Esophagus muscularis mucosa (tissue), 4 donors: ENCODE results near the gene RPS3A. TPM values are rescaled to one million over a fixed set of nuclear protein-coding genes. Genes with fewer than 3 reads are reported as not detected.

Experiments
- DNase-seq: peaks from one replicate; pipeline ENCODE4 v3.0.0-alpha.2; 2017; ENCODE audit errors: extremely low spot score
- H3K27ac ChIP-seq, 4 donors: fragments of 200-600 bp; sonication (generic); replicated peaks in 1 of 4; 1 replicate in 3 of 4; 2 replicates in 1 of 4; pipeline ENCODE4 v1.5.1; 2016 to 2019; ENCODE audit warnings: mild to moderate bottlenecking in 1 of 4
- H3K27me3 ChIP-seq, 4 donors: fragments of 200-600 bp; sonication (generic); one replicate each; pipeline versions ENCODE4 v1.5.1 to v1.6.0; 2016 to 2019
- H3K36me3 ChIP-seq, 4 donors: fragments of 200-600 bp; sonication (generic); one replicate each; pipeline ENCODE4 v1.5.1; 2016 to 2019
- H3K4me1 ChIP-seq, 4 donors: fragments of 200-600 bp; sonication (generic); one replicate each; pipeline ENCODE4 v1.5.1; 2016 to 2019
- H3K4me3 ChIP-seq, 4 donors: fragments of 200-600 bp; sonication (generic); 1 replicate in 2 of 4; 2 replicates in 2 of 4; pipeline ENCODE4 v1.5.1; 2016 to 2019; ENCODE audit warnings: mild to moderate bottlenecking in 4 of 4, moderate library complexity in 1 of 4
- H3K9me3 ChIP-seq, 4 donors: fragments of 200-600 bp; sonication (generic); 1 replicate in 3 of 4; 2 replicates in 1 of 4; pipeline ENCODE4 v1.5.1; 2016 to 2019
- CTCF ChIP-seq, 3 experiments: fragments of 200-600 bp in 2 of 3; fragments of 450-650 bp in 1 of 3; sonication (generic) in 2 of 3; IDR thresholded peaks; one replicate each; pipeline ENCODE4 v1.5.1; 2017 to 2019; ENCODE audit warnings: antibody characterized with exemption in 3 of 3, mild to moderate bottlenecking in 2 of 3, moderate library complexity in 1 of 3
- EP300 ChIP-seq: sonication (generic); formaldehyde crosslinking; IDR thresholded peaks from one replicate; pipeline ENCODE4 v1.6.1; 2017; ENCODE audit warnings: antibody characterized with exemption
- POLR2A ChIP-seq: fragments of 450-650 bp; IDR thresholded peaks from one replicate; pipeline ENCODE4 v1.6.1; 2017; ENCODE audit warnings: antibody characterized with exemption, moderate library complexity, mild to moderate bottlenecking, low read depth
- POLR2AphosphoS5 ChIP-seq, 2 donors: sonication (generic); formaldehyde crosslinking; IDR thresholded peaks; one replicate each; pipeline ENCODE4 v1.6.1; 2017; ENCODE audit warnings: antibody characterized with exemption in 2 of 2
- WGBS: methylation state at CpG from one replicate; pipeline ENCODE4 v1.1.5; 2018; 5-methylcytosine and 5-hydroxymethylcytosine counted together
- intact Hi-C: fragments of 100-400 bp; cut with DNase I; formaldehyde crosslinking; loops from one replicate; pipeline ENCODE4 v1.15.1; 2023
- total RNA-seq, 4 donors: library from RNA; depleted of rRNA; stranded (reverse); fragments of >200 nt; gene quantifications; one replicate each; pipeline versions ENCODE4 v1.1.0 to v1.2.1, GENCODE V29; 2016

Gene RPS3A
- total RNA-seq, 4 donors from 2014 or later = 1,272 to 4,454 (median 2,978) TPM

GRCh38 chr4:151100531-151100930 lies 1.1 kb downstream of the RPS3A start:
- DNase-seq = no peak
- H3K36me3 ChIP-seq = peaks cover 32 to 52% (median 45%) of the 10 kb centered on the region in 4 donors
- H3K27me3 ChIP-seq = no peaks in the 10 kb centered on the region
- peak overlapping the region; percentile 72 to 90 (median 77) for H3K4me3 ChIP-seq
- peak overlapping the region; percentile 89 to 92 (median 91) for H3K27ac ChIP-seq
- H3K9me3 ChIP-seq = no peaks in the 10 kb centered on the region
- intact Hi-C loops = loop anchor here (10.0 kb wide), 1 partner anchor 1434 kb away; the partner anchor contains the start of gene FBXW7
- H3K4me1 ChIP-seq = peaks cover 21 to 45% (median 34%) of the 10 kb centered on the region in 4 donors
- WGBS = 23% methylated on average over 3 of the region's 3 CpGs
- TF ChIP-seq EP300 (no peak), CTCF (IDR thresholded peaks at IDR 0.05) (no peak), POLR2A (no peak), POLR2AphosphoS5 (IDR thresholded peaks at IDR 0.05) (no peak)

GRCh38 chr4:151103758-151104157 lies 4.3 kb downstream of the RPS3A start:
- Histone ChIP-seq H3K27ac (no peak overlapping the region), H3K27me3 (no peaks in the 10 kb centered on the region), H3K36me3 (peaks cover 42 to 74% (median 62%) of the 10 kb centered on the region in 4 donors), H3K9me3 (no peaks in the 10 kb centered on the region), H3K4me3 (no peak overlapping the region), H3K4me1 (peaks cover 21 to 43% (median 32%) of the 10 kb centered on the region in 4 donors)
- intact Hi-C loops = loop anchor here (10.0 kb wide), 1 partner anchor 1431 kb away; the partner anchor contains the start of gene FBXW7
- WGBS = 75% methylated on average over 2 of the region's 2 CpGs
- DNase-seq = no peak
- TF ChIP-seq CTCF (IDR thresholded peaks at IDR 0.05) (no peak), EP300 (no peak), POLR2A (no peak), POLR2AphosphoS5 (IDR thresholded peaks at IDR 0.05) (no peak)

GRCh38 chr4:151104621-151105020 lies 5.2 kb downstream of the RPS3A start:
- peaks cover 42 to 83% (median 64%) of the 10 kb centered on the region in 4 donors for H3K36me3 ChIP-seq
- H3K27ac ChIP-seq = no peak overlapping the region
- no peaks in the 10 kb centered on the region for H3K27me3 ChIP-seq
- peaks cover 21 to 38% (median 27%) of the 10 kb centered on the region in 4 donors for H3K4me1 ChIP-seq
- WGBS = 92% methylated on average over 1 of the region's 1 CpG
- intact Hi-C loops = loop anchor here (10.0 kb wide), 1 partner anchor 1430 kb away; the partner anchor contains the start of gene FBXW7
- no peak overlapping the region for H3K4me3 ChIP-seq
- TF ChIP-seq EP300 (no peak), POLR2AphosphoS5 (IDR thresholded peaks at IDR 0.05) (no peak), CTCF (IDR thresholded peaks at IDR 0.05) (no peak), POLR2A (no peak)
- H3K9me3 ChIP-seq = no peaks in the 10 kb centered on the region
- no peak for DNase-seq

- no peak for DNase-seq
- no peak overlapping the region for H3K27ac ChIP-seq
- H3K4me1 ChIP-seq = peaks cover 19 to 32% (median 21%) of the 10 kb centered on the region in 4 donors
- TF ChIP-seq POLR2AphosphoS5 (IDR thresholded peaks at IDR 0.05) = peak in 1 of 2 donors; percentile 8
- TF ChIP-seq EP300 = no peak
- H3K4me3 ChIP-seq = no peak overlapping the region
- H3K9me3 ChIP-seq = no peaks in the 10 kb centered on the region
- intact Hi-C loops = loop anchor here (10.0 kb wide), 1 partner anchor 1429 kb away; the partner anchor contains the start of gene FBXW7
- H3K27me3 ChIP-seq = no peaks in the 10 kb centered on the region
- peaks cover 47 to 88% (median 65%) of the 10 kb centered on the region in 4 donors for H3K36me3 ChIP-seq
- 96% methylated on average over 3 of the region's 5 CpGs for WGBS
Observed at GRCh38 chr4:151105454-151106032, 6.1 kb downstream of the RPS3A start.

GRCh38 chr4:151107063-151107462 lies 7.6 kb downstream of the RPS3A start:
- Histone ChIP-seq H3K9me3 (no peaks in the 10 kb centered on the region), H3K4me3 (no peak overlapping the region), H3K36me3 (peaks cover 42 to 87% (median 58%) of the 10 kb centered on the region in 4 donors), H3K27me3 (no peaks in the 10 kb centered on the region), H3K4me1 (peaks cover 3 to 17% (median 7%) of the 10 kb centered on the region in 4 donors), H3K27ac (no peak overlapping the region)
- 97% methylated on average over 3 of the region's 3 CpGs for WGBS
- TF ChIP-seq POLR2A (no peak), EP300 (no peak), POLR2AphosphoS5 (IDR thresholded peaks at IDR 0.05) (no peak), CTCF (IDR thresholded peaks at IDR 0.05) (no peak)
- intact Hi-C loops = loop anchor here (10.0 kb wide), 1 partner anchor 1428 kb away; the partner anchor contains the start of gene FBXW7
- DNase-seq = no peak
